H9 (cell line): ENCODE results near the gene MAP4K3. TPM values are rescaled to one million over a fixed set of nuclear protein-coding genes. Genes with fewer than 3 reads are reported as not detected.

Experiments
- DNase-seq: peaks from one replicate; pipeline ENCODE4 v3.0.0-alpha.2; 2017
- H2AFZ ChIP-seq: one replicate; pipeline ENCODE4 v1.6.1; 2013; ENCODE audit warnings: mild to moderate bottlenecking, low read length, control low read depth, moderate library complexity
- H2AK5ac ChIP-seq: 2 replicates; pipeline ENCODE4 v1.6.1; 2013; ENCODE audit warnings: low read length, control low read depth, mixed read lengths; ENCODE audit not compliant: insufficient read length
- H2BK120ac ChIP-seq: one replicate; pipeline ENCODE4 v1.6.1; 2013; ENCODE audit warnings: low read depth, mild to moderate bottlenecking, low read length, control low read depth, inconsistent platforms; ENCODE audit not compliant: poor library complexity, severe bottlenecking
- H2BK12ac ChIP-seq: 2 replicates; pipeline ENCODE4 v1.6.1; 2013; ENCODE audit warnings: low read length, control low read depth, mixed read lengths, low read depth; ENCODE audit not compliant: insufficient read length
- H2BK15ac ChIP-seq: 2 replicates; pipeline ENCODE4 v1.6.1; 2013; ENCODE audit warnings: low read depth, low read length, control low read depth
- H2BK20ac ChIP-seq: one replicate; pipeline ENCODE4 v1.6.1; 2013; ENCODE audit warnings: low read depth, mild to moderate bottlenecking, low read length, control low read depth, inconsistent platforms; ENCODE audit not compliant: poor library complexity, severe bottlenecking
- H2BK5ac ChIP-seq: 2 replicates; pipeline ENCODE4 v1.6.1; 2013; ENCODE audit warnings: low read length, control low read depth, mixed read lengths; ENCODE audit not compliant: insufficient read length
- H3K14ac ChIP-seq: 2 replicates; pipeline ENCODE4 v1.6.1; 2013; ENCODE audit warnings: low read length, control low read depth; ENCODE audit not compliant: insufficient read depth
- H3K18ac ChIP-seq: 2 replicates; pipeline ENCODE4 v1.6.1; 2013; ENCODE audit warnings: low read depth, mild to moderate bottlenecking, mixed read lengths, low read length, control low read depth; ENCODE audit not compliant: insufficient read length
- H3K23ac ChIP-seq: 2 replicates; pipeline ENCODE4 v1.6.1; 2013; ENCODE audit warnings: low read length, control low read depth, mixed read lengths, low read depth; ENCODE audit not compliant: insufficient read length
- H3K23me2 ChIP-seq: 2 replicates; pipeline ENCODE4 v1.6.1; 2013; ENCODE audit warnings: low read depth, mild to moderate bottlenecking, mixed read lengths, low read length, control low read depth; ENCODE audit not compliant: insufficient read length, poor library complexity, severe bottlenecking
- H3K27ac ChIP-seq: 2 replicates; pipeline ENCODE4 v1.5.1; 2013; ENCODE audit warnings: low read length, control low read depth, mixed read lengths, low read depth; ENCODE audit not compliant: insufficient read length
- H3K27me3 ChIP-seq: 2 replicates; pipeline ENCODE4 v1.6.1; 2013; ENCODE audit warnings: low read length, control low read depth, inconsistent platforms; ENCODE audit not compliant: insufficient read depth
- H3K4ac ChIP-seq: 2 replicates; pipeline ENCODE4 v1.6.1; 2013; ENCODE audit warnings: low read depth, mild to moderate bottlenecking, control low read depth, inconsistent platforms, low read length, moderate library complexity
- H3K4me1 ChIP-seq: 2 replicates; pipeline ENCODE4 v1.6.1; 2013; ENCODE audit warnings: low read length, control low read depth, inconsistent platforms; ENCODE audit not compliant: insufficient read depth
- H3K4me2 ChIP-seq: 2 replicates; pipeline ENCODE4 v1.6.1; 2013; ENCODE audit warnings: low read length, control low read depth, mixed read lengths; ENCODE audit not compliant: insufficient read length, insufficient read depth
- H3K56ac ChIP-seq: 2 replicates; pipeline ENCODE4 v1.6.1; 2013; ENCODE audit warnings: low read depth, mild to moderate bottlenecking, mixed read lengths, low read length, control low read depth; ENCODE audit not compliant: insufficient read length
- H3K79me1 ChIP-seq: 2 replicates; pipeline ENCODE4 v1.6.1; 2013; ENCODE audit warnings: low read depth, mild to moderate bottlenecking, moderate library complexity, low read length, control low read depth, inconsistent platforms; ENCODE audit not compliant: insufficient read depth, poor library complexity, severe bottlenecking
- H3K79me2 ChIP-seq: 2 replicates; pipeline ENCODE4 v1.6.1; 2013; ENCODE audit warnings: low read length, control low read depth, inconsistent platforms; ENCODE audit not compliant: insufficient read depth
- H3K9ac ChIP-seq: 2 replicates; pipeline ENCODE4 v1.6.1; 2013; ENCODE audit warnings: low read length, control low read depth, mixed read lengths; ENCODE audit not compliant: insufficient read length; ENCODE audit errors: extremely low read depth
- H3K9me3 ChIP-seq: one replicate; pipeline ENCODE4 v1.6.1; 2013; ENCODE audit warnings: low read depth, low read length, inconsistent platforms; ENCODE audit not compliant: control insufficient read depth
- H3T11ph ChIP-seq: one replicate; pipeline ENCODE4 v1.6.1; 2013; ENCODE audit warnings: mild to moderate bottlenecking, low read length, control low read depth, inconsistent platforms
- H4K20me1 ChIP-seq: one replicate; pipeline ENCODE4 v1.6.1; 2013; ENCODE audit not compliant: control insufficient read depth, insufficient read length, insufficient read depth
- H4K5ac ChIP-seq: 2 replicates; pipeline ENCODE4 v1.6.1; 2013; ENCODE audit warnings: low read depth, mild to moderate bottlenecking, mixed read lengths, low read length, control low read depth; ENCODE audit not compliant: insufficient read length
- H4K8ac ChIP-seq: replicated peaks from 2 replicates; pipeline ENCODE4 v1.6.1; 2013; ENCODE audit warnings: low read length, control low read depth, mixed read lengths, low read depth; ENCODE audit not compliant: insufficient read length
- H4K91ac ChIP-seq: 2 replicates; pipeline ENCODE4 v1.6.1; 2013; ENCODE audit warnings: low read depth, mild to moderate bottlenecking, moderate library complexity, mixed read lengths, low read length, control low read depth; ENCODE audit not compliant: insufficient read length
- H3K27ac Mint-ChIP-seq, 3 experiments: 2 replicates in 2 of 3; 3 replicates in 1 of 3; pipeline ENCODE4 v1.8.0; 2020 to 2021; ENCODE audit warnings: mixed read lengths in 3 of 3, mild to moderate bottlenecking in 1 of 3, moderate library complexity in 1 of 3
- H3K27me3 Mint-ChIP-seq: 2 replicates; pipeline ENCODE4 v1.8.0; 2021; ENCODE audit warnings: low read depth, mild to moderate bottlenecking, moderate library complexity, mixed read lengths
- H3K36me3 Mint-ChIP-seq, 3 experiments: 2 replicates in 2 of 3; 3 replicates in 1 of 3; pipeline ENCODE4 v1.8.0; 2020 to 2021; ENCODE audit warnings: low read depth in 3 of 3, mixed read lengths in 3 of 3; ENCODE audit not compliant: insufficient read depth in 1 of 3
- H3K4me1 Mint-ChIP-seq, 2 experiments: 2 replicates each; pipeline ENCODE4 v1.8.0; 2020; ENCODE audit warnings: mixed read lengths in 2 of 2
- H3K4me3 Mint-ChIP-seq, 2 experiments: 2 replicates in 1 of 2; 3 replicates in 1 of 2; pipeline ENCODE4 v1.8.0; 2020 to 2021; ENCODE audit warnings: mild to moderate bottlenecking in 2 of 2, mixed read lengths in 2 of 2, moderate library complexity in 1 of 2
- H3K9me3 Mint-ChIP-seq, 2 experiments: 2 replicates in 1 of 2; 3 replicates in 1 of 2; pipeline ENCODE4 v1.8.0; 2020; ENCODE audit warnings: mild to moderate bottlenecking in 2 of 2, mixed read lengths in 2 of 2, moderate library complexity in 1 of 2
- total RNA-seq: library from RNA; stranded (reverse); gene quantifications from 2 replicates; pipeline ENCODE4 v1.2.1, GENCODE V29; 2021
- TF ChIP-seq, protein P1 (sequence below): fragments of 200-600 bp; sonication (generic); conservative IDR thresholded peaks from 3 replicates; pipeline ENCODE4 v1.8.0; 2021; ENCODE audit warnings: antibody characterized with exemption, mild to moderate bottlenecking

Gene MAP4K3
- total RNA-seq, 1 experiment from 2014 or later: 37.9 TPM

- no peaks in the 10 kb centered on the region for H3K9me3 ChIP-seq
- no peak overlapping the region for H4K91ac ChIP-seq
- peaks cover 17 to 59% (median 42%) of the 10 kb centered on the region in 3 experiments; a peak in 6 of 7 replicates for H3K36me3 Mint-ChIP-seq
- no peaks in the 10 kb centered on the region for H3K23me2 ChIP-seq
- no peak overlapping the region for H3K14ac ChIP-seq
- no peaks in the 10 kb centered on the region for H3K9me3 Mint-ChIP-seq
- no peak overlapping the region for H3T11ph ChIP-seq
- H2BK20ac ChIP-seq: no peak overlapping the region
- H3K4ac ChIP-seq: no peak overlapping the region
- no peak overlapping the region for H3K4me3 Mint-ChIP-seq
- no peak overlapping the region for H3K9ac ChIP-seq
- H3K4me1 Mint-ChIP-seq: 0 out of 4 replicates have a peak, but pooled peaks cover 1 to 4% of the 10 kb centered on the region in 2 experiments
- H2BK120ac ChIP-seq: no peak overlapping the region
- no peaks in the 10 kb centered on the region for H3K4me1 ChIP-seq
- no peak overlapping the region for H3K23ac ChIP-seq
- H3K27me3 ChIP-seq: no peaks in the 10 kb centered on the region
- no peaks in the 10 kb centered on the region for H4K20me1 ChIP-seq
- no peak overlapping the region for H3K27ac Mint-ChIP-seq
- H3K18ac ChIP-seq: no peak overlapping the region
- no peaks in the 10 kb centered on the region for H3K79me1 ChIP-seq
- H3K27me3 Mint-ChIP-seq: no peaks in the 10 kb centered on the region
- TF ChIP-seq, protein P1, sequence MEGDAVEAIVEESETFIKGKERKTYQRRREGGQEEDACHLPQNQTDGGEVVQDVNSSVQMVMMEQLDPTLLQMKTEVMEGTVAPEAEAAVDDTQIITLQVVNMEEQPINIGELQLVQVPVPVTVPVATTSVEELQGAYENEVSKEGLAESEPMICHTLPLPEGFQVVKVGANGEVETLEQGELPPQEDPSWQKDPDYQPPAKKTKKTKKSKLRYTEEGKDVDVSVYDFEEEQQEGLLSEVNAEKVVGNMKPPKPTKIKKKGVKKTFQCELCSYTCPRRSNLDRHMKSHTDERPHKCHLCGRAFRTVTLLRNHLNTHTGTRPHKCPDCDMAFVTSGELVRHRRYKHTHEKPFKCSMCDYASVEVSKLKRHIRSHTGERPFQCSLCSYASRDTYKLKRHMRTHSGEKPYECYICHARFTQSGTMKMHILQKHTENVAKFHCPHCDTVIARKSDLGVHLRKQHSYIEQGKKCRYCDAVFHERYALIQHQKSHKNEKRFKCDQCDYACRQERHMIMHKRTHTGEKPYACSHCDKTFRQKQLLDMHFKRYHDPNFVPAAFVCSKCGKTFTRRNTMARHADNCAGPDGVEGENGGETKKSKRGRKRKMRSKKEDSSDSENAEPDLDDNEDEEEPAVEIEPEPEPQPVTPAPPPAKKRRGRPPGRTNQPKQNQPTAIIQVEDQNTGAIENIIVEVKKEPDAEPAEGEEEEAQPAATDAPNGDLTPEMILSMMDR: no peak
- H4K5ac ChIP-seq: no peak overlapping the region
- H4K8ac ChIP-seq: no peak overlapping the region
- no peak overlapping the region for H3K27ac ChIP-seq
- H2AK5ac ChIP-seq: no peak overlapping the region
- no peak overlapping the region for H2BK15ac ChIP-seq
- H3K4me2 ChIP-seq: no peak overlapping the region
- no peak overlapping the region for H2AFZ ChIP-seq
- no peak for DNase-seq
- no peak overlapping the region for H2BK12ac ChIP-seq
- no peak overlapping the region for H3K56ac ChIP-seq
- H2BK5ac ChIP-seq: no peak overlapping the region
- H3K79me2 ChIP-seq: no peaks in the 10 kb centered on the region
These were observed 147.5 kb downstream of the MAP4K3 start for GRCh38 chr2:39289609-39290008.
